HG03064 (cell line): Measurements from ENCODE around the gene OTOG.

Source experiments
- ATAC-seq: cut with Tn5 transposase; IDR thresholded peaks from one replicate; pipeline ENCODE4 v1.9.1; 2021; ENCODE audit warnings: low read depth; ENCODE audit not compliant: unreplicated experiment

OTOG gene

GRCh38 chr11:17602105-17603001, 55.3 kb downstream of the OTOG start:
- ATAC-seq = no peak

GRCh38 chr11:17603056-17603825, 56.2 kb downstream of the OTOG start:
- ATAC-seq = no peak

GRCh38 chr11:17604201-17604914, 57.3 kb downstream of the OTOG start:
- no peak for ATAC-seq

- no peak for ATAC-seq
Observed at GRCh38 chr11:17604915-17605233, 57.8 kb downstream of the OTOG start.

DNA sequence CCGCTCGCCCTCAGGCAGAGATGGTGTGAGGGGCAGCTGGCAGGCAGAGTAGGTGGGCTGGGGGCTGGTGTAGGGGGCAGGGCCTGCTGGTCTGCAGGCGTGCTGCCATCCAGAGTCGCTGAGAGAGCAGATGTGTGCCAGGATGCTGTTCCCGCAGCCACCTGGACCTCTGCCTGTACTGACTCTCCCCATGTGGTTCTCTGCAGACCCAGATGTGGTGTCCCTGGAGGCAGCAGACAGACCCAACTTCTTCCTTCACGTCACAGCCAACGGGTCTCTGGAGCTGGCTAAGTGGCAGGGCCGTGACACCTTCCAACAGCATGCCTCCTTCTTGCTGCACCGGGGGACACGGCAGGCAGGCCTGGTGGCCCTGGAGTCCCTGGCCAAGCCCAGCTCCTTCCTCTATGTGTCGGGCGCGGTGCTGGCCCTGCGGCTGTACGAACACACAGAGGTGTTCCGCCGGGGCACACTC, 58.6 kb downstream of the OTOG start:
- no peak for ATAC-seq

GRCh38 chr11:17606233-17607082, 59.4 kb downstream of the OTOG start:
- ATAC-seq = no peak

DNA sequence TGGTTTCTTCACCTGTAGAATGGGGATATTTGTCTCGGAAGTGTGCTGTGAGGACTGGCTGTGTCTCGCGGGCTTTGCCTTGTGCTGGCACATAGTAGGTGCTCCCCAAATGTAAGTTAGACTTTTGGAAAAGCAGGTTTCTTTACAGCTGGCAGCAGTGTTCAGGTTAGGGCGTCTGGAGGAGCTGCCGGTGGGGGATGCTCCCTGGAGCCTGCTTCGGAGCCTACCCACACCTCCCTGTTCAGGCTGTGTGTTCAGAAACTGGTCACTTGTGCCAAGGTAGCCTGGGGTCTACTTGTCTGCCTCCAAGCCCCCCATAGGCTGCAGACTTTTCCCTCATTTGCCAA, 60.0 kb downstream of the OTOG start:
- ATAC-seq = no peak

DNA sequence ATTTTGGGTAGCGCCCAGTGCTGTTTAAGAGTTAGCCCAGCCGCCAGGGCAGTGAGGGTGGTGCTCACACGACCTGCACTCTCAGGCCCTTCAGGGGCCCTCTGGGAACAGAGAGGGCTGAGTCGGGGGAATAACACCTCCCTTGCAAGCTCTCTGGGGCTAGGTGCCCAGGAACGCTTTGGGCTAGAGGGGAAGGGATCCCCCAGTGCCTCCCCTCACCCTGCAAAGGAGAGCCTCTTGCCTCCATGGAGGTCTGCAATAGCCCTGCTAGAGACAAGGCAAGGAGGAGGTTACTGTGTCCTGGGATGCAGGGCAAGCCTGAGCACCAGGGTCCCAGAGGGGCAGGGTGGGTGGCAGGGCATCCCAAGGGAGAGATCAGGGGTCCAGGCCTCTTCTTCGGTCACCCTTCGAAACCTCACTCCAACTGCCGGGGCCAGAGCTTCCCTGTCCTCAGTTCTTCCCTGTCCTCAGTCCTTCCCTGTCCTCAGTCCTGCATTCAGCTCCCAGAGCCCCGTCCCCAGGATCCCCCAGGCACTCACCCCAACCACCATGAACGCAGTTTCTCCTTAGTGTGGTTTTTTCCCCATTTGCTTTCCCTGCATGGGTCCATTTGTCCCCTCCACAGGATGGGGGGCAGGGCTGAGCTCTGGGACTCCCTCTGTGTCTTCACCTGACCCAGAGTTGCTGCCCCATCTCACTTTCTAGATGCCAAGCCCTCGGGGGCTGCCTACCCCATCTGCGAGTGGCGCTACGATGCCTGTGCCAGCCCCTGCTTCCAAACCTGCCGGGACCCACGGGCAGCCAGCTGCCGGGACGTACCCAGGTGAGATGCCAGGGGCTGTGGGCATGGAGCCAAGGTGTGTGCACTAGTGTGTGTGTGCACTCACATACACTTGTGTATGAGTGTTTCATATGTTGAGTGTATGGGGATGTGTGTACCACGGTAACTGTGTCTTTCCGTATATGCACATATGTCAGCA, 60.8 kb downstream of the OTOG start:
- no peak for ATAC-seq

DNA sequence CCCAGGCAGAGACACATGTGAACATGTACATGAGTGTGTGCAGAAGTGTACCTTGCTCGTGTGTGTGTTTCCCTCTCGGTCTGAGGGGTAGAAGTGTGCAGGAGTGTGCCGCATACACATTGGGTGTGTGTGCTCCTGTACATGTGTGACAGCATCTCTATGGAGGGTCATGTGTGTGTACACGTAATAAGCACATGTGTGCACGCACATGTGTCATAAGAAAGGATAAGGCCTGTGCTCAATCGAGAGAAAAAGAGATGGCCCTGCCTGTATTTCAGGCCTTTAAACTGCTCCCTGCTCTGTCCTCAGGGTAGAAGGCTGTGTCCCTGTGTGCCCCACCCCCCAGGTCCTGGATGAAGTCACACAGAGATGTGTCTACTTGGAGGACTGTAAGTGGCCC, 61.8 kb downstream of the OTOG start:
- ATAC-seq = no peak

- no peak for ATAC-seq
Observed at GRCh38 chr11:17609291-17610084, 62.4 kb downstream of the OTOG start.

GRCh38 chr11:17610085-17610894, 63.2 kb downstream of the OTOG start:
- ATAC-seq = no peak

- ATAC-seq = no peak
Observed at GRCh38 chr11:17611049-17611448, 64.0 kb downstream of the OTOG start.

DNA sequence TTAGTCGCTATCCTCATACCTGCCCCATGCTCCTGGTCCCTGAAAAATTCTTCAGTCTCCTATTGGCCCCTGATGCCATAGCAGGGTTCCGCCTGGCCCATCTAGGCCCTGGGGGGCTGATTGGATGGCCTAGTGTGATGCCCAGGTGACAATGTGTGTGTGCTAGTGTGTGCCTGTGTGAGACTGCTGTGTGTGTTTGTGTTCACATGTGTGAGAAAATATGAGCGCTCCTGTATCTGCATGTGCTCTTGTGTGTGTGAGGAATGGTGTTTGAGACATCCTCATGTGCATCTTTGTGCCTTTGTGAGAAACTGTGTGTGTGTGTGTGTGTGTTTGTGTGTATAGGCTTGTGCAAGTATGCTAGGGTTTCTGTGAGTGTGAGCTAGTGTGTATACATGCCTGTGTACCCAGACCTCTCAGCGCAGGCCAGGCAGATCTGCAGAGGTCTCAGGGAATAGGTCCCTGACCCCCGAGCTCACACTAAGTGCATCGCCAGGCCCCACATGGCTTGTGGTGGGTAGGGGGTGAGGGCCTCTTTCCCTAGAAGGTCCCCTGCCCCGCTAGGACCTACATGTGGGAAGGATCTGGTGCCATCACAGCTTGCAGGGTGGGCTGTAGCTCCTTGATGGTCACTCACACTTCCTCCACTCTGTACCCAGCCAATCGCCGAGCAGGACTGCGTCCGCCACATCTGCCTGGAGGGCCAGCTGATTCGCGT, 64.6 kb downstream of the OTOG start:
- no peak for ATAC-seq

DNA sequence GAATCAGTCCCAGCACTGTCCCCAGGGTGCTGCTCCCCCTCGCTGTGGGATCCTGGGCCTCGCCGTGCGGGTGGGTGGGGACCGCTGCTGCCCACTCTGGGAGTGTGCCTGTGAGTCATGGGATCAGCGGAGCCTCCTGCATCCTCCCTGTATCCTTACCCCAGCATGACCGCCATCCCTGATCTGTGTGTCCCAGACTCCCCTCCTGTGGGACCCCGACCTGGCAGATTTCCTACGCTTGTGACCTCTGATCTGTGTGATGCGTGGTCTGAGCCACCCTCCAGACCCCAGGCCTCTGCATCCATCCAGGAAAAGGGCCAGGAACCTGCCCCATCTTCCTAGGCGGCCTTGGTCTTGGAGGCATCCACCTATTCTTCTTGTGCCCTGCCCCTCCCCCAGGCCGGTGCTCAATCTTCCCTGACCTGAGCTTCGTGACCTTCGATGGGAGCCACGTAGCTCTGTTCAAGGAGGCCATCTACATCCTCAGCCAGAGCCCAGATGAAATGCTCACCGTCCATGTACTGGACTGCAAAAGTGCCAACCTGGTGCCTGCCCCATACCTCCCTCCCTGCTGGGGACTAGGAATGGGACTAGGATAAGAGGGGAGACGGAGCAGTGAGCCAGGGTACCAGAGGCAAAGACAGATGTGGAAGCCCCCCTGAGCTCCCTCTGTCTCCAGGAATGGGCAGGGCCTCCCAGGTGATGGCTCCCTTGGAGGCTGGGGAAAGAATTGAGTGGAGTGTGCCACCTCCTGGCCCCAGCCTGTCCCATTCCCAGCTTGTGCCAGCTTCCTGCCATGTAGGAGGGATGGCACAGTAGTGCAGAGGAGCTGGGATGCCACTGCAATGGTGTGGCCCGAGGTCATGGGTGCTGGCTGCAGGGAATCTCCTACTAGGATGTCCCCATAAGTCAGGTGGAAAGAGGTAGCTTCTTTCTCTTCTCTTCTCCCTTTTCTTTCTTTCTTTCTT, 65.4 kb downstream of the OTOG start:
- ATAC-seq = no peak

DNA sequence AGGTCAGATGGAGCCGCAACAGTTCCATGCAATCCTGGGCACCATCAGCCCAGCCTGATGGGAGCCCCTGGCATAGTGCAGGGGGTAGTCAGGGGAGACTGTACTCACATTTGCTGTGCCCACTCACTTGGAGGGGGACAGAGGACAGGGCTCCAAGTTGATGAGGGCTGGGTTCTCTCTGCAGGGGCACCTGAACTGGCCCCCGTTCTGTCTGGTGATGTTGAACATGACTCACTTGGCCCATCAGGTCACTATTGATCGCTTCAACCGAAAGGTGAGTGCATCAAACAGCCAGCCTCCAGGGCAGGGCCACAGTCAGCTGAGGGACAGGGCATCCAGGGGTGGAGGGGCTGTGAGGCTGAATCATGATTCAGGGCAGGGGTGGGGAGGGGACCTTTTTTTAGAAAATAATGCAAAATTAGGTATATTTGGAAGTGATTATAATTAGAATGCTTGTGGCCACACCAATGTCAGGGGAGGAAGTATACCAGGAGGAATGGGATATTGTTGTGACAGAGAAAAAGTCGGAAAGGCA, 66.4 kb downstream of the OTOG start:
- ATAC-seq = no peak

GRCh38 chr11:17613983-17614382, 66.9 kb downstream of the OTOG start:
- no peak for ATAC-seq
